K562 (cell line): ENCODE data around the gene EML5.

ENCODE experiments used
- CTCF ChIP-seq, 3 experiments: IDR thresholded peaks in 2 of 3; conservative IDR thresholded peaks in 1 of 3; 2 replicates each; pipeline ENCODE4 v1.5.1; 2011 to 2012; ENCODE audit warnings: low read length in 3 of 3, mild to moderate bottlenecking in 3 of 3, control low read depth in 2 of 3, improper control_type of control experiment in 1 of 3, inconsistent platforms in 1 of 3, low read depth in 1 of 3, mixed read lengths in 1 of 3, moderate library complexity in 1 of 3; ENCODE audit not compliant: insufficient read depth in 2 of 3
- EZH2 ChIP-seq: IDR thresholded peaks from 2 replicates; pipeline ENCODE4 v1.6.1; 2012; ENCODE audit warnings: low read depth, mild to moderate bottlenecking, inconsistent platforms, low read length, borderline replicate concordance
- GATAD2B ChIP-seq: fragments of 450-650 bp; IDR thresholded peaks from 2 replicates; pipeline ENCODE4 v1.6.1; 2017; ENCODE audit warnings: mild to moderate bottlenecking, borderline replicate concordance
- KLF6 ChIP-seq: fragments of 250-450 bp; sonication (Bioruptor Pico); IDR thresholded peaks from 2 replicates; pipeline ENCODE4 v1.4.0; 2020; ENCODE audit warnings: mild to moderate bottlenecking, moderate library complexity, borderline replicate concordance
- MYC ChIP-seq, 2 experiments: fragments of 250-450 bp in 1 of 2; sonication (Bioruptor Pico) in 1 of 2; IDR thresholded peaks; 2 replicates each; pipeline versions ENCODE4 v1.5.1 to v1.6.1; 2012 to 2021; ENCODE audit warnings: low read depth in 2 of 2, borderline replicate concordance in 1 of 2, improper control_type of control experiment in 1 of 2, low read length in 1 of 2, mild to moderate bottlenecking in 1 of 2, moderate library complexity in 1 of 2
- POLR2A ChIP-seq: fragments of 450-650 bp; conservative IDR thresholded peaks from 2 replicates; pipeline ENCODE4 v1.6.1; 2016
- TCF7L2 ChIP-seq: fragments of 150-350 bp; IDR thresholded peaks from 2 replicates; pipeline ENCODE4 v1.6.1; 2016; ENCODE audit warnings: low read depth, mild to moderate bottlenecking, low read length, moderate library complexity
- ZNF644 ChIP-seq: fragments of 200-800 bp; sonication (Bioruptor generic); IDR thresholded peaks from 2 replicates; pipeline ENCODE4 v1.6.1; 2016; ENCODE audit warnings: low read depth, missing genetic modification characterization, missing compliant biosample characterization
- TF ChIP-seq, protein P1 (sequence below): fragments of 200-800 bp; sonication (Bioruptor generic); IDR thresholded peaks from 2 replicates; pipeline ENCODE4 v1.6.1; 2016; ENCODE audit warnings: missing genetic modification characterization, missing compliant biosample characterization

DNA sequence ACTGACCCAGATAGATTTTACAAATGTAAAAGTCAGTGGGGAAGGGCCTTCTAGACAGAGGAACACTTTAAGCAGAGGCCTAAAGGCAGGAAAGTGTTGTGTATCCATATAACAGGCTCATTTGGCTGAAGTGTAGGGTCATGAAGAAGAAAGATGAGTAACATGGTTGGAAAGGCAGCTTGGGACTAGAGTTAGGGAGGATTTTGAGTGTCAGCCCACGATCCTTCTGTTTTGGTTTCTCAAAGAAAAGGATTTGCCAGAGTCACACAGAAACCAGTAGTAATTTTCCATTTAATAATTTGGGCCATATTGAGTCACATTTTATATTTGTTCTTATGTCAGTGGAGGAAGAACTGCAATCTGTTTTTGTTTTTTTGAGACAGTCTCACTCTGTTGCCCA lies 153.5 kb downstream of the EML5 start:
- TF ChIP-seq, protein P1, sequence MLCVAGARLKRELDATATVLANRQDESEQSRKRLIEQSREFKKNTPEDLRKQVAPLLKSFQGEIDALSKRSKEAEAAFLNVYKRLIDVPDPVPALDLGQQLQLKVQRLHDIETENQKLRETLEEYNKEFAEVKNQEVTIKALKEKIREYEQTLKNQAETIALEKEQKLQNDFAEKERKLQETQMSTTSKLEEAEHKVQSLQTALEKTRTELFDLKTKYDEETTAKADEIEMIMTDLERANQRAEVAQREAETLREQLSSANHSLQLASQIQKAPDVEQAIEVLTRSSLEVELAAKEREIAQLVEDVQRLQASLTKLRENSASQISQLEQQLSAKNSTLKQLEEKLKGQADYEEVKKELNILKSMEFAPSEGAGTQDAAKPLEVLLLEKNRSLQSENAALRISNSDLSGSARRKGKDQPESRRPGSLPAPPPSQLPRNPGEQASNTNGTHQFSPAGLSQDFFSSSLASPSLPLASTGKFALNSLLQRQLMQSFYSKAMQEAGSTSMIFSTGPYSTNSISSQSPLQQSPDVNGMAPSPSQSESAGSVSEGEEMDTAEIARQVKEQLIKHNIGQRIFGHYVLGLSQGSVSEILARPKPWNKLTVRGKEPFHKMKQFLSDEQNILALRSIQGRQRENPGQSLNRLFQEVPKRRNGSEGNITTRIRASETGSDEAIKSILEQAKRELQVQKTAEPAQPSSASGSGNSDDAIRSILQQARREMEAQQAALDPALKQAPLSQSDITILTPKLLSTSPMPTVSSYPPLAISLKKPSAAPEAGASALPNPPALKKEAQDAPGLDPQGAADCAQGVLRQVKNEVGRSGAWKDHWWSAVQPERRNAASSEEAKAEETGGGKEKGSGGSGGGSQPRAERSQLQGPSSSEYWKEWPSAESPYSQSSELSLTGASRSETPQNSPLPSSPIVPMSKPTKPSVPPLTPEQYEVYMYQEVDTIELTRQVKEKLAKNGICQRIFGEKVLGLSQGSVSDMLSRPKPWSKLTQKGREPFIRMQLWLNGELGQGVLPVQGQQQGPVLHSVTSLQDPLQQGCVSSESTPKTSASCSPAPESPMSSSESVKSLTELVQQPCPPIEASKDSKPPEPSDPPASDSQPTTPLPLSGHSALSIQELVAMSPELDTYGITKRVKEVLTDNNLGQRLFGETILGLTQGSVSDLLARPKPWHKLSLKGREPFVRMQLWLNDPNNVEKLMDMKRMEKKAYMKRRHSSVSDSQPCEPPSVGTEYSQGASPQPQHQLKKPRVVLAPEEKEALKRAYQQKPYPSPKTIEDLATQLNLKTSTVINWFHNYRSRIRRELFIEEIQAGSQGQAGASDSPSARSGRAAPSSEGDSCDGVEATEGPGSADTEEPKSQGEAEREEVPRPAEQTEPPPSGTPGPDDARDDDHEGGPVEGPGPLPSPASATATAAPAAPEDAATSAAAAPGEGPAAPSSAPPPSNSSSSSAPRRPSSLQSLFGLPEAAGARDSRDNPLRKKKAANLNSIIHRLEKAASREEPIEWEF (CRISPR knock-in tag): no peak
- no peak for TF ChIP-seq GATAD2B
- TF ChIP-seq TCF7L2: no peak
- no peak for TF ChIP-seq POLR2A
- no peak for TF ChIP-seq EZH2
- TF ChIP-seq CTCF (IDR thresholded peaks at IDR 0.05 in 2 of 3, conservative IDR thresholded peaks at IDR 0.05 in 1 of 3; ENCODE audit: insufficient read depth in 2 of 3, low read depth in 1 of 3, low read length in 3 of 3): no peak
- TF ChIP-seq ZNF644 (tag): no peak
- no peak for TF ChIP-seq MYC (IDR thresholded peaks at IDR 0.05; ENCODE audit: low read depth, low read length)
- no peak for TF ChIP-seq MYC (CRISPR knock-in tag; IDR thresholded peaks at IDR 0.05; ENCODE audit: borderline replicate concordance, low read depth)
- no peak for TF ChIP-seq KLF6 (CRISPR knock-in tag)
